Loucy (cell line): Measurements from ENCODE around the gene PROZ.

Experiments
- EZH2phosphoT487 ChIP-seq: fragments of 200-600 bp; IDR thresholded peaks from 2 replicates; pipeline ENCODE4 v1.6.1; 2018; ENCODE audit warnings: antibody characterized with exemption, mild to moderate bottlenecking, moderate library complexity, borderline replicate concordance
- TF ChIP-seq, protein P1 (sequence below): fragments of 200-600 bp; sonication (generic); conservative IDR thresholded peaks from 2 replicates; pipeline ENCODE4 v1.5.1; 2014; ENCODE audit warnings: mild to moderate bottlenecking, antibody characterized with exemption, low read length

DNA sequence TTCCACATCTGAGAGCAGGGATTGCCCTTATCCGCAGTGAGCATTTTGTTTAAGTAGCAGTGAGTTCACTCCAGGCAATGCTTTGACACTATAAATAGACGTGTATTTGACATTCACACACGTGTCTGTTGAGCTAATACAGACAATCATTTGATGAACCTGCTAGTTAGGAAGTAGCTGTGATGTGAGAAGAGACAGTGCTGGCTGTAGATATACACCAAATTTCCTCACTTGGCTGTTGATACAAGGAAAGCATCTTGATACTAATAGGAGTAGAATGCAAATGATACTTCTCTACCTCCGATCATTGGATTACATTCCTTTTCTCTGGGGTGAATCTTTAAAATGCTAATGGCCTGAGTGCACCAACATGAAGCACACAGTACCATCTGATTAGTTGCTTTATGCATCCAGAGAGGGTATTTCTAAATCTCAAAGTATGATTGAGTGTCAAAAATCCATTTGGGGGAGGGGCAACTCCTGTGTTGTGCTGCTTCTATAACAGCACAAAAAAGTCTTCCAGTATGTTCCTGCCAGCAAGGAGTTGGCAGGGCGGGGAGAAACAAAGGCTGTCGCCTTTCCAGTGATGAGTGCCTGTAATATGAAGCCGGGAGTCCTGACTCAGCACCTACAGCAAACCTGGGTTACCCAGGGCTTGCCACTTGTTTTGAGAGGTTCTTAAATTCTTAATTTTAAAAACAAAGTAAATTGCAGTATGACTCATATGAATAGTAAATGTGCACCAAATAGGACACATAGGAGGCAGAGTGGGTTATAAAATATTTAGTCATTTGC is 58.0 kb downstream of the PROZ start:
- TF ChIP-seq, protein P1, sequence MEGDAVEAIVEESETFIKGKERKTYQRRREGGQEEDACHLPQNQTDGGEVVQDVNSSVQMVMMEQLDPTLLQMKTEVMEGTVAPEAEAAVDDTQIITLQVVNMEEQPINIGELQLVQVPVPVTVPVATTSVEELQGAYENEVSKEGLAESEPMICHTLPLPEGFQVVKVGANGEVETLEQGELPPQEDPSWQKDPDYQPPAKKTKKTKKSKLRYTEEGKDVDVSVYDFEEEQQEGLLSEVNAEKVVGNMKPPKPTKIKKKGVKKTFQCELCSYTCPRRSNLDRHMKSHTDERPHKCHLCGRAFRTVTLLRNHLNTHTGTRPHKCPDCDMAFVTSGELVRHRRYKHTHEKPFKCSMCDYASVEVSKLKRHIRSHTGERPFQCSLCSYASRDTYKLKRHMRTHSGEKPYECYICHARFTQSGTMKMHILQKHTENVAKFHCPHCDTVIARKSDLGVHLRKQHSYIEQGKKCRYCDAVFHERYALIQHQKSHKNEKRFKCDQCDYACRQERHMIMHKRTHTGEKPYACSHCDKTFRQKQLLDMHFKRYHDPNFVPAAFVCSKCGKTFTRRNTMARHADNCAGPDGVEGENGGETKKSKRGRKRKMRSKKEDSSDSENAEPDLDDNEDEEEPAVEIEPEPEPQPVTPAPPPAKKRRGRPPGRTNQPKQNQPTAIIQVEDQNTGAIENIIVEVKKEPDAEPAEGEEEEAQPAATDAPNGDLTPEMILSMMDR: no peak
- TF ChIP-seq EZH2phosphoT487: no peak
